GM12878 (cell line): Measurements from ENCODE around the gene UQCRC1.

Experiments
- CTCF ChIP-seq, 3 experiments: IDR thresholded peaks in 2 of 3; conservative IDR thresholded peaks in 1 of 3; 2 replicates each; pipeline ENCODE4 v1.5.1; 2011; ENCODE audit warnings: low read depth in 3 of 3, low read length in 3 of 3, mild to moderate bottlenecking in 3 of 3, control low read depth in 2 of 3, moderate library complexity in 2 of 3, inconsistent platforms in 1 of 3, mixed read lengths in 1 of 3; ENCODE audit not compliant: control insufficient read depth in 2 of 3, insufficient read depth in 1 of 3; ENCODE audit errors: extremely low read depth in 1 of 3
- EZH2 ChIP-seq: IDR thresholded peaks from 2 replicates; pipeline ENCODE4 v1.6.1; 2012; ENCODE audit warnings: low read depth, mild to moderate bottlenecking, control low read depth, inconsistent platforms, low read length, borderline replicate concordance; ENCODE audit not compliant: control insufficient read depth
- POLR2AphosphoS2 ChIP-seq: IDR thresholded peaks from 2 replicates; pipeline ENCODE4 v1.6.1; 2011; ENCODE audit warnings: low read depth, mild to moderate bottlenecking, low read length, improper control_type of control experiment, moderate library complexity
- SIN3A ChIP-seq: IDR thresholded peaks from 2 replicates; pipeline ENCODE4 v1.6.1; 2012; ENCODE audit warnings: low read depth, low read length, improper control_type of control experiment
- ZNF274 ChIP-seq: IDR thresholded peaks from one replicate; pipeline ENCODE4 v1.8.0; 2011; ENCODE audit not compliant: insufficient read length, insufficient read depth

GRCh38 chr3:48553361-48553760 lies 56.1 kb downstream of the UQCRC1 start:
- no peak for TF ChIP-seq EZH2
- no peak for TF ChIP-seq CTCF (IDR thresholded peaks at IDR 0.05 in 2 of 3, conservative IDR thresholded peaks at IDR 0.05 in 1 of 3; ENCODE audit: control insufficient read depth in 2 of 3, extremely low read depth in 1 of 3, insufficient read depth in 1 of 3, low read depth in 3 of 3, low read length in 3 of 3)
- no peak for TF ChIP-seq ZNF274
- no peak for TF ChIP-seq SIN3A
- TF ChIP-seq POLR2AphosphoS2: no peak
